Ishikawa (cell line): ENCODE results near the gene ANKRD33.

Experiments used
- CEBPB ChIP-seq: IDR thresholded peaks from 2 replicates; pipeline ENCODE4 v1.6.1; 2012
- EGR1 ChIP-seq: IDR thresholded peaks from 2 replicates; pipeline ENCODE4 v1.6.1; 2012
- EP300 ChIP-seq: IDR thresholded peaks from 2 replicates; pipeline ENCODE4 v1.6.1; 2012; ENCODE audit warnings: borderline replicate concordance
- FOXM1 ChIP-seq: IDR thresholded peaks from 2 replicates; pipeline ENCODE4 v1.6.1; 2012; ENCODE audit warnings: low read depth, borderline replicate concordance
- NFIC ChIP-seq: IDR thresholded peaks from 2 replicates; pipeline ENCODE4 v1.6.1; 2012
- RAD21 ChIP-seq: IDR thresholded peaks from 2 replicates; pipeline ENCODE4 v1.6.1; 2012; ENCODE audit warnings: low read depth
- TAF1 ChIP-seq: IDR thresholded peaks from 2 replicates; pipeline ENCODE4 v1.6.1; 2012; ENCODE audit warnings: low read depth, mild to moderate bottlenecking
- YY1 ChIP-seq: IDR thresholded peaks from 2 replicates; pipeline ENCODE4 v1.6.1; 2012; ENCODE audit warnings: low read depth
- TF ChIP-seq, protein P1 (sequence below): IDR thresholded peaks from 2 replicates; pipeline ENCODE4 v1.6.1; 2012; ENCODE audit warnings: low read depth, mild to moderate bottlenecking
- TF ChIP-seq, protein P2 (sequence below): IDR thresholded peaks from 2 replicates; pipeline ENCODE4 v1.6.1; 2012
- TF ChIP-seq, protein P3 (sequence below): IDR thresholded peaks from 2 replicates; pipeline ENCODE4 v1.6.1; 2012

DNA sequence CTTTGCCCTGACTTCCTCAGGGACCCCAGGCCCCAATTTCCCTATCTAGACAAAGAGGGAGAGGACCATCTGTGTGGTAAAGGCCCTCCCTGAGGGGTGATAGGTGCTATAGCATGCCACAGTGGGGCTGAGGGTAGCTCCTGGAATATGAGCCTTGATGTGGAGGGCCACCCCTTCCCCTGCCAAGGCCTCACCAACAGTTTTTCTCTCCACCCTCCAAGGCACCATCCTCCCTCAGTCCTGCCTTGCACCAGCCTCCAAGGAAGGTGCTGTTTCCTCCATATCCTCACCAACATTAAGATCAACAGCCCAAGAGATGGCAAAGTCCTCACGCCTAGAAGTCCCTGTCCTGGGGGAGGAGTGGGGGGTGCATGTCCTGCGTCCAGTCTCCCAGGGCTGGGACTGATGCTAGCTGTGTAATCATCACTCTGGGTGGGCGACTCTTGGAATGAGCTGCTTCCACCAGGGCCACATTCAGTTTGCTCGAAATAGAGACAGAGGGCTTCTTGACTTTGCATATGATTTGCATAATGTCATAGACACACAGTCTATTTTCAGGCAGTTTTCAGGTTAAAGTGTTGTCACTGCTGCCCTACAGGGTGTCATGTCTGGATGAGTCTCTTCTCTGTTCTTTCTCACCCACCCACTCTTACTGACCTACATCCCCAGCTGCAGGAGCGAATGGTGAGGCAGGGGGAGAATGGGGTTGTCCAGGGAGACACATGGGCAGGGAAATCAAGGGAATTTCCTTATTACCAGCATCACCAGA lies 36.8 kb downstream of the ANKRD33 start:
- TF ChIP-seq EP300 (no peak), NFIC (no peak), RAD21 (no peak), CEBPB (no peak), EGR1 (no peak), YY1 (no peak), FOXM1 (no peak), TAF1 (no peak)
- TF ChIP-seq, protein P1, sequence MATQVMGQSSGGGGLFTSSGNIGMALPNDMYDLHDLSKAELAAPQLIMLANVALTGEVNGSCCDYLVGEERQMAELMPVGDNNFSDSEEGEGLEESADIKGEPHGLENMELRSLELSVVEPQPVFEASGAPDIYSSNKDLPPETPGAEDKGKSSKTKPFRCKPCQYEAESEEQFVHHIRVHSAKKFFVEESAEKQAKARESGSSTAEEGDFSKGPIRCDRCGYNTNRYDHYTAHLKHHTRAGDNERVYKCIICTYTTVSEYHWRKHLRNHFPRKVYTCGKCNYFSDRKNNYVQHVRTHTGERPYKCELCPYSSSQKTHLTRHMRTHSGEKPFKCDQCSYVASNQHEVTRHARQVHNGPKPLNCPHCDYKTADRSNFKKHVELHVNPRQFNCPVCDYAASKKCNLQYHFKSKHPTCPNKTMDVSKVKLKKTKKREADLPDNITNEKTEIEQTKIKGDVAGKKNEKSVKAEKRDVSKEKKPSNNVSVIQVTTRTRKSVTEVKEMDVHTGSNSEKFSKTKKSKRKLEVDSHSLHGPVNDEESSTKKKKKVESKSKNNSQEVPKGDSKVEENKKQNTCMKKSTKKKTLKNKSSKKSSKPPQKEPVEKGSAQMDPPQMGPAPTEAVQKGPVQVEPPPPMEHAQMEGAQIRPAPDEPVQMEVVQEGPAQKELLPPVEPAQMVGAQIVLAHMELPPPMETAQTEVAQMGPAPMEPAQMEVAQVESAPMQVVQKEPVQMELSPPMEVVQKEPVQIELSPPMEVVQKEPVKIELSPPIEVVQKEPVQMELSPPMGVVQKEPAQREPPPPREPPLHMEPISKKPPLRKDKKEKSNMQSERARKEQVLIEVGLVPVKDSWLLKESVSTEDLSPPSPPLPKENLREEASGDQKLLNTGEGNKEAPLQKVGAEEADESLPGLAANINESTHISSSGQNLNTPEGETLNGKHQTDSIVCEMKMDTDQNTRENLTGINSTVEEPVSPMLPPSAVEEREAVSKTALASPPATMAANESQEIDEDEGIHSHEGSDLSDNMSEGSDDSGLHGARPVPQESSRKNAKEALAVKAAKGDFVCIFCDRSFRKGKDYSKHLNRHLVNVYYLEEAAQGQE, result no peak
- TF ChIP-seq, protein P2, sequence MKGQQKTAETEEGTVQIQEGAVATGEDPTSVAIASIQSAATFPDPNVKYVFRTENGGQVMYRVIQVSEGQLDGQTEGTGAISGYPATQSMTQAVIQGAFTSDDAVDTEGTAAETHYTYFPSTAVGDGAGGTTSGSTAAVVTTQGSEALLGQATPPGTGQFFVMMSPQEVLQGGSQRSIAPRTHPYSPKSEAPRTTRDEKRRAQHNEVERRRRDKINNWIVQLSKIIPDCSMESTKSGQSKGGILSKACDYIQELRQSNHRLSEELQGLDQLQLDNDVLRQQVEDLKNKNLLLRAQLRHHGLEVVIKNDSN, result no peak
- TF ChIP-seq, protein P3, sequence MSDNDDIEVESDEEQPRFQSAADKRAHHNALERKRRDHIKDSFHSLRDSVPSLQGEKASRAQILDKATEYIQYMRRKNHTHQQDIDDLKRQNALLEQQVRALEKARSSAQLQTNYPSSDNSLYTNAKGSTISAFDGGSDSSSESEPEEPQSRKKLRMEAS, result no peak
